Small intestine (tissue), 7 donors: ENCODE measurements around the gene ZFYVE19. TPM values are rescaled to one million over a fixed set of nuclear protein-coding genes. Genes with fewer than 3 reads are reported as not detected.

Source experiments
- DNase-seq, 2 donors: peaks; one replicate each; pipeline versions ENCODE4 v3.0.0 to v3.0.0-alpha.2; 2013
- FAIRE-seq: peaks from 2 replicates; lab custom pipeline; 2012; peaks lifted over from hg19 to GRCh38; lab: Jason Lieb, UNC
- H3K27ac ChIP-seq, 3 donors: one replicate each; pipeline ENCODE4 v1.5.1; 2013; ENCODE audit warnings: low read length in 2 of 3, mild to moderate bottlenecking in 2 of 3, control low read depth in 1 of 3, inconsistent platforms in 1 of 3, low read depth in 1 of 3, moderate library complexity in 1 of 3
- H3K27me3 ChIP-seq, 3 donors: one replicate each; pipeline ENCODE4 v1.6.1; 2013; ENCODE audit warnings: low read length in 3 of 3, inconsistent platforms in 1 of 3; ENCODE audit not compliant: control insufficient read depth in 3 of 3, insufficient read depth in 3 of 3
- H3K36me3 ChIP-seq, 3 donors: one replicate each; pipeline ENCODE4 v1.6.1; 2013; ENCODE audit warnings: low read length in 3 of 3, inconsistent platforms in 1 of 3, low read depth in 1 of 3, mild to moderate bottlenecking in 1 of 3, moderate library complexity in 1 of 3; ENCODE audit not compliant: control insufficient read depth in 3 of 3, insufficient read depth in 2 of 3
- H3K4me1 ChIP-seq, 3 donors: one replicate each; pipeline ENCODE4 v1.6.1; 2013; ENCODE audit warnings: low read length in 2 of 3, inconsistent platforms in 1 of 3, low read depth in 1 of 3, mild to moderate bottlenecking in 1 of 3, moderate library complexity in 1 of 3; ENCODE audit not compliant: control insufficient read depth in 3 of 3, insufficient read depth in 2 of 3
- H3K4me3 ChIP-seq, 3 donors: one replicate each; pipeline ENCODE4 v1.5.1; 2013; ENCODE audit warnings: low read length in 3 of 3, control low read depth in 1 of 3, inconsistent platforms in 1 of 3, low read depth in 1 of 3, mild to moderate bottlenecking in 1 of 3, moderate library complexity in 1 of 3
- H3K9me3 ChIP-seq, 2 donors: one replicate each; pipeline ENCODE4 v1.6.1; 2013; ENCODE audit warnings: low read depth in 1 of 2, low read length in 1 of 2; ENCODE audit not compliant: control insufficient read depth in 2 of 2, insufficient read depth in 1 of 2
- WGBS, 3 donors: extraction: QIAGEN DNeasy Blood & Tissue Kit; methylation state at CpG; one replicate each; pipeline ENCODE4 v1.1.7; 2013; 5-methylcytosine and 5-hydroxymethylcytosine counted together
- polyA plus RNA-seq, 4 donors: library from polyadenylated mRNA; stranded (reverse) in 3 of 4; unstranded in 1 of 4; fragments of 200-250 nt in 3 of 4; fragments of 120-200 nt in 1 of 4; gene quantifications; one replicate each; pipeline versions ENCODE4 v1.2.1 to v1.2.3, GENCODE V29; 2013
- donor health status: healthy with polysubstance abuse.
- donor health status: control.
- donor health status: control.
- donor health status: Bipolar disorder and iron deficiency.
- donor health status: healthy.

Gene ZFYVE19
- polyA plus RNA-seq, 4 donors, result 28.1 to 94.6 (median 44.1) TPM

DNA sequence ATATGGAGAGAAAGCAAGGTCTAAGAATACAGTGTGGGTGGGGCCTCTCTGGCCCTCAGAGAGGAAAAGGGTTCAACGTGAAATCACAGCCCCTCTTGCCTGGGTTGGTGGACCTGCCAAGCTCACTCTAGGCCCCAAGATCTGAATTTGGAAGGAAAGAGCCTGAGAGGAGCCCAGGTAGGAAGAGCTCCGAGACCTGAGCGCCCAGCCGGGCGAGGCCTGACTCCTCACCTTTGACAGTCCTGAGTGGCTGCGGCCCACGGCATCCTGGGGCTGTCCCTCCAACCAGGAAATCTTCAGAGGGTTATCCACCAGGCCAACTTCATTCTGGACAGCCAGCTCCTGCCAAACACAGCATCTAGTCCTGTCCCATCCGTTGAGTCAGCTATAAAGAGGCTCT is 33.4 kb upstream of the ZFYVE19 start:
- peaks cover 4 to 87% (median 17%) of the 10 kb centered on the region in 3 donors for H3K36me3 ChIP-seq
- DNase-seq, result no peak
- no peaks in the 10 kb centered on the region for H3K27me3 ChIP-seq
- H3K4me1 ChIP-seq, result peaks cover 0 to 32% (median 0%) of the 10 kb centered on the region in 3 donors
- 88 to 90% (median 88%) methylated on average over 8 of the region's 8 CpGs for WGBS, 3 donors
- H3K9me3 ChIP-seq, result no peaks in the 10 kb centered on the region
- no peak for FAIRE-seq
- no peak overlapping the region for H3K4me3 ChIP-seq
- H3K27ac ChIP-seq, result no peak overlapping the region

DNA sequence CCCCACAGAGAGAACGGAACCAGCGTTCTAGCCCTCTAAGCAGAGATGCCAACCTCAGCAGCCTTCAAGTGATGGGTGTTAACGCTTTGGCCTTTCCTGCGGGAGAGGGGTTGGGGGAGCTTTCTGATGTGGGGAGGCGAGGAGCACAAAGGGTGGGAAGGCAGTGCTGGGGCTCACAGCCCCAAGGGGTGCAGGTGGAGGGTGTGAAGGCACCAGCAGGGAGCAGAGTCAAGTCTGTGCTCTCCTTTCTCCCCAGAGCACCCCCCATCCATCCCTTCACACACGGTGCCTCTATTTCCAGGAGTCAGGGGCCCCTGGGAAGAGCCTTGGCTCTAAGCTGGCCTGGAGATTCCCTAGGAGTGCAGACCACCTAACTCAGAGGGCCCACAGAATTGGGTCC is 33.0 kb upstream of the ZFYVE19 start:
- no peaks in the 10 kb centered on the region for H3K27me3 ChIP-seq
- no peak overlapping the region for H3K4me3 ChIP-seq
- H3K4me1 ChIP-seq, result peaks cover 0 to 28% (median 0%) of the 10 kb centered on the region in 3 donors
- WGBS, 3 donors, result 85 to 97% (median 91%) methylated on average over 6 of the region's 6 CpGs
- no peak for DNase-seq
- H3K27ac ChIP-seq, result no peak overlapping the region
- H3K9me3 ChIP-seq, result no peaks in the 10 kb centered on the region
- peaks cover 4 to 87% (median 17%) of the 10 kb centered on the region in 3 donors for H3K36me3 ChIP-seq
- FAIRE-seq, result no peak

DNA sequence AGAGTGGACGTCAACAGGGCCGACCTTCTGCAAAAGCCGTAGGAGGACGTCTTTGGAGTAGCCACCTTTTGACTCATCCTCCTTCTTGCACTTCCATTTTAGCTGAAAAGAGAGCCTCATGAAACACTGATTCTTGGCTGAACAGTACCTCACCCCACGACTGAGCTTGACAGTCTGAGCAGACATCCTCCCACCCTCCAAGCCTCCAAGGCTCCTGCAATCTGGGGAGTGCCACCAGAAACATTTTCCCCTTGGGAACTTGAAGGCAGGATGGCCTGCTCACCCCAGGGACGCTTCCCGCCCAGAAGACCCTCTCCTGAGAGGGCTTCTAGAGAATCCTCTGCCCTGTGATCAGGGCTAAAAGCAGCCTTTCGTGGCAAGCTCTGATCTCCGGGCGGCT is 31.9 kb upstream of the ZFYVE19 start:
- H3K36me3 ChIP-seq, result peaks cover 8 to 95% (median 17%) of the 10 kb centered on the region in 3 donors
- no peak overlapping the region for H3K27ac ChIP-seq
- no peak overlapping the region for H3K4me3 ChIP-seq
- H3K4me1 ChIP-seq, result peaks cover 0 to 17% (median 0%) of the 10 kb centered on the region in 3 donors
- FAIRE-seq (no peak), DNase-seq (no peak)
- WGBS, 3 donors, result 93 to 98% (median 95%) methylated on average over 10 of the region's 10 CpGs
- no peaks in the 10 kb centered on the region for H3K9me3 ChIP-seq
- H3K27me3 ChIP-seq, result no peaks in the 10 kb centered on the region

DNA sequence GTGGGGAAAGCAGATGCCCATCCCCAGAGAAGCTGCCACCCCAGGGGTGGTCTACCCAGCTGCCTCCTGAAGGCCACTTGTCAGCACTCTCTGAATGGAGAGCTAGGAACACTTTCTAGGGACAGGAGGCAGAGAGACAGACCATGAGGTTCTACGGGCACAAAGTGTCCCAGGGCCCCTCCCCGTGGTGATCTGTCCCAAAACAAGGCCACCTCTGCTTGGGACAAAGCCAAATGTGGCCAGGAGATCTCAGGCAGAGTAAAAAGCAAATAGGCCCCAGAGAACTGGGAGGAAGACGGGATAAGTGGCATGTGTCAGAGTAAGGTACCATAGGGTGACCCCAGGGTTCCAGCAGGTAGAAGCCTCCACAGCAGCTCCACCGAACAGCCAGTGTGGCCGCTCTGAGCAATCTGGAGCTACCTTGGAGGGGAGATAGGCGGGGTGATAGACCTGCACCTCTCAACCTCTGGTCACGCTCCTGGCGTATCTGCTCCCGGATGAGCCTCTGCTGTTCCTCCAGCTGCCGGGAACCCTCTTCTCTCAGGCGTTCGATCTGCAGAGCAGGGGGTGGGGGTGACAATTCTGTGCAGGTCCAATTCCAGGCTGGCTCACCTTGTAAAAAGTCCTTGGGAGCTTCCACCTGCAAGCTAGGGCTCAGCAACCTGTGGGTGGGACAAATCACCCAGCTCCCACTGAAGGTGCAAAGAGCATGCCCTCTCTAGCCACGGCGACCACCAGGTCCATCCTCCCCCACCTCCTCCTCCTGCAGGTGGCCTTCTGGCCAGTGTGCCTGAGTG is 31.0 kb upstream of the ZFYVE19 start:
- no peaks in the 10 kb centered on the region for H3K9me3 ChIP-seq
- H3K27ac ChIP-seq, result no peak overlapping the region
- WGBS, 3 donors, result 94 to 97% (median 96%) methylated on average over 14 of the region's 14 CpGs
- H3K4me3 ChIP-seq, result no peak overlapping the region
- FAIRE-seq (no peak), DNase-seq (no peak)
- H3K27me3 ChIP-seq, result no peaks in the 10 kb centered on the region
- peaks cover 0 to 8% (median 0%) of the 10 kb centered on the region in 3 donors for H3K4me1 ChIP-seq
- H3K36me3 ChIP-seq, result peaks cover 8 to 93% (median 17%) of the 10 kb centered on the region in 3 donors

DNA sequence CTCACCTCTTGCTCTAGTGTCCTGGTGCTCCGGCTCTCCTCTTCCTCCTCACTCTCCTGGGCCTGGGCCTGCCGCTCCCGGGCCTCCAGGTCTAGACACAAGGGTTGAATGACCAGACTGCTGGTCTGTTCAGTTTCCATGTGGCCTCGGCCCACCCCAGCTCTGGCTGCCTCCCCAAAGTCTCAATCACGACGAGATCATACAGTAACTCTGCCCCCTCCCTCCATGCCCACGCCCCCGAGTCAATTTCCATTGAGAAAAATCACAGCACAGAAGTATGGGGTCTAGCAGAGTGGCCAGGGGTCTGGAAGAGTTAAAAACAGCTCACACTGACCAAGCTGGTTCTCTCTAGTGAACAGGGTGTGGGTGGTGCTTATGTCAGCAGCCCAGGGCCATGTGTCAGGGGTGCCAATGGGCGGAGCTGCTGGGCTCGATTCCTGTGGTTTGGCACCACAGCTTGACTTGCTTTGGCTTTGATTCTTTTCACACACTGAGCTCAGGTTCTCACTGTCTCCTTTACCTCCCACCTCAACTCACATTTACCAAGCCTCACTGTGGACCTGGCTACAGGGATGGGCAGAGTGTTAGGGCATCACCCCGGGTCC is 30.2 kb upstream of the ZFYVE19 start:
- H3K27me3 ChIP-seq, result no peaks in the 10 kb centered on the region
- peaks cover 8 to 89% (median 17%) of the 10 kb centered on the region in 3 donors for H3K36me3 ChIP-seq
- H3K4me3 ChIP-seq, result no peak overlapping the region
- no peak for FAIRE-seq
- WGBS, 3 donors, result 82 to 85% (median 83%) methylated on average over 11 of the region's 11 CpGs
- H3K27ac ChIP-seq, result no peak overlapping the region
- no peaks in the 10 kb centered on the region for H3K9me3 ChIP-seq
- no peak for DNase-seq
- H3K4me1 ChIP-seq, result peaks cover 0 to under 1% (median 0%) of the 10 kb centered on the region in 3 donors

DNA sequence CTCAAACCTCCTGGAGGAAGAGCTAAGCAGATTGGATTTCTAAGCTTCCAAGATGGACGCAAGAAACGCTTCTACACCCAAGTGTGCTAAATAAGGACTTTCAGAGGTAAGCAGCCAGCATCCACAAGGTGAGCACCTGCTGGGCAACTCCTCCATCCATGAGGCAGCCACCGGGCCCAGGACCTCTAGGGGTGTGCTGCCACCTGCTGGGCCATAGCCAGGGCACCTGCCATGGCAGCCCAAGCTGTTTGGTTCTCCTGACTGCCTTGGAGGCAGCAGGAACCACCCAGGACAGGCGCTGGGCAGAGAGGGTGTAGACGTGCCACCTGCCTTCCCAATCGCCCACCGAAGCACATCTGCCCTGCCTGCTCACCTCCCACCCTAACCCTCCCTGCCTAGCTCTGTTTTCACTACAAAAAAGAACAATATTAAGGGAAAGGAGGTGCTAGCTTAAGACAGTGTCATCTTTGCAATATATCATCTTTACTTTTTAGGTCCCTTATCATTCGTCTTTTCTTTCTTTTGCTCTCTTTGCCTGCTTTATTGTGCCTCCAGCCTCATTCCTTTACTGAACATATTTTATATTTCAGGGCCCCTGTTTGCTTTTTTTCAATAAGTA is 24.2 kb upstream of the ZFYVE19 start:
- Histone ChIP-seq H3K27ac (no peak overlapping the region), H3K4me1 (peaks cover 0 to 19% (median 7%) of the 10 kb centered on the region in 3 donors), H3K9me3 (no peaks in the 10 kb centered on the region), H3K36me3 (peaks cover 0 to 41% (median 4%) of the 10 kb centered on the region in 3 donors), H3K4me3 (no peak overlapping the region), H3K27me3 (no peaks in the 10 kb centered on the region)
- FAIRE-seq, result no peak
- peak; percentile 86 to 89 for DNase-seq
- 12 to 46% (median 28%) methylated on average over 8 of the region's 8 CpGs for WGBS, 3 donors

DNA sequence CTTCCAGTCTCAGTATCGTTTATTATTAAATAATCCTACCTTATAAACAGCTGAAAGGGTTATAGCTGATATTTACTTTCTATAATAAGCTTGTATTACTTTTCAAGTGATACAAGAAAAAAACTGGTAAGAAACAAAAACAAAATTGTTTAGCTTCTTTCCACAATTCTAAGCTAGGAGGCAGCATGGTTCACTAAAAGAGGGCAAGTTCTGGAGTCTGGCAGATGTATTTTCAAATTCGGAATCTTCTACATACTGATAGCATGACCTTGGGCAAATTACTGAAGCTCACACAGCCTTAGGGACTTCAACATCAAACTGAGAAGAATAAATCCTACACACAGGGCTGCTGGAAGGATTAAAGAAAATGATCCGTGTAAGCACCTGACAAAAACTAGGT is 21.7 kb upstream of the ZFYVE19 start:
- 32 to 65% (median 53%) methylated on average over 3 of the region's 3 CpGs for WGBS, 3 donors
- Histone ChIP-seq H3K27me3 (no peaks in the 10 kb centered on the region), H3K4me1 (peaks cover 3 to 24% (median 13%) of the 10 kb centered on the region in 3 donors), H3K4me3 (no peak overlapping the region), H3K9me3 (no peaks in the 10 kb centered on the region), H3K27ac (peak overlapping the region in 1 of 3 donors; percentile 60), H3K36me3 (peaks cover 0 to 23% (median 0%) of the 10 kb centered on the region in 3 donors)
- FAIRE-seq (no peak), DNase-seq (peak in 1 of 2 donors; percentile 26)

DNA sequence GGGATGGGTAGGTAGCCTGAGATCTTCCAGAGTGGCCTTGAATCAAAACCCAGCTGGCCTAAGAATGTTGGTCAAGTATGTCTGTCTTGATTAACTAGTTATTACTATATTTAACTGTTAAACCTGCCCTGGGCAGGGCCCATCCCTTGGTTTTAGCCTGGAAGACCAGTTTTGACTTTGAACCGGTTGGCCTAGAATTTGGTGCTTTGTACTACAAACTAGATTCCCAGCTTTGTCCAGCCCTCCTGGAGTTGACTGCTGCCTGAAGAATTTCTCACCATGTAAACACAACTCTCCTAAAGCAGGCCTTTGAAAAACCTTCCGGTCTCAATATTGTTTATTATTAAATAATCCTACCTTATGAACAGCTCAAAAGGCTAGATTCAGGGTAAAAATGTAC is 21.1 kb upstream of the ZFYVE19 start:
- FAIRE-seq (no peak), DNase-seq (no peak)
- H3K4me3 ChIP-seq, result no peak overlapping the region
- H3K9me3 ChIP-seq, result no peaks in the 10 kb centered on the region
- 49 to 70% (median 52%) methylated on average over 2 of the region's 2 CpGs for WGBS, 3 donors
- peaks cover 0 to 23% (median 0%) of the 10 kb centered on the region in 3 donors for H3K36me3 ChIP-seq
- peaks cover 3 to 24% (median 13%) of the 10 kb centered on the region in 3 donors for H3K4me1 ChIP-seq
- no peaks in the 10 kb centered on the region for H3K27me3 ChIP-seq
- H3K27ac ChIP-seq, result peak overlapping the region in 2 of 3 donors; percentile 25 to 60
